Stimulated activated CD4-positive, alpha-beta T cell treated with anti-CD3 and anti-CD28 coated beads, Interleukin-2, amount 100 ng/mL, for 4 hours (primary cell): ENCODE results near the gene PLA2G4D.

Source experiments
- DNase-seq: peaks from one replicate; pipeline ENCODE4 v3.0.0-alpha.2; 2020; ENCODE audit warnings: low read depth

PLA2G4D gene

GRCh38 chr15:42021593-42021992 is 72.8 kb downstream of the PLA2G4D start:
- DNase-seq = no peak

DNA sequence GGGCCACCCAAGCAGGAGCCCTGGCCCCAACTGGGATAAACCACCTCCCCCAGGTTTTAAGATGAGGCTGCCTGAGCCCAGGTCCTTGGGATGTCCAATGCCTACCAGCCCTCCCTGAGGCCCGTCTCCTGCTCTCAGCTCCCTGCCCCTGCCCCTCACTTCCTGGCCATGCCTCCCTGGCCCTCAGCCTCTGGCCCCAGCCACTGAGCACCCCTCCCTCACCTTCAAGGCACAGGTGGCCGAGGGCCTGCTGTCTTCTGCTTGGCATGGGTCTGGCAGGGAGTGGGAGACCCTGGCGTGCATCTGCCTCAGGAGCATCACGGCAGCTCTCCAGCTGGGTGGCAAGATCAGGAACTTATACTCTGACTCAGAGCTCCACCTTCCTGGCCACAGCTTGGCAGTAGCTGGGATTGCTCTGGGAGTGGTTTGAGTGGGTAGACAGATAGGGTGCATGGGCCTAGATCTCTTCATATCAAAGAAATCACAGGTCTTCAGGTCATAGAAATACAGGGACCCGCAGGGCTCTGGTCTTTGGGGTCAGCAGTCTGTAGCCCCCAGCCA is 73.6 kb downstream of the PLA2G4D start, which contains the start of gene PLA2G4E:
TSS of gene PLA2G4E (minus strand) at position 330 of the 561 bp plus-strand sequence. CDS start at position 318, 12 bp downstream.
- no peak for DNase-seq

DNA sequence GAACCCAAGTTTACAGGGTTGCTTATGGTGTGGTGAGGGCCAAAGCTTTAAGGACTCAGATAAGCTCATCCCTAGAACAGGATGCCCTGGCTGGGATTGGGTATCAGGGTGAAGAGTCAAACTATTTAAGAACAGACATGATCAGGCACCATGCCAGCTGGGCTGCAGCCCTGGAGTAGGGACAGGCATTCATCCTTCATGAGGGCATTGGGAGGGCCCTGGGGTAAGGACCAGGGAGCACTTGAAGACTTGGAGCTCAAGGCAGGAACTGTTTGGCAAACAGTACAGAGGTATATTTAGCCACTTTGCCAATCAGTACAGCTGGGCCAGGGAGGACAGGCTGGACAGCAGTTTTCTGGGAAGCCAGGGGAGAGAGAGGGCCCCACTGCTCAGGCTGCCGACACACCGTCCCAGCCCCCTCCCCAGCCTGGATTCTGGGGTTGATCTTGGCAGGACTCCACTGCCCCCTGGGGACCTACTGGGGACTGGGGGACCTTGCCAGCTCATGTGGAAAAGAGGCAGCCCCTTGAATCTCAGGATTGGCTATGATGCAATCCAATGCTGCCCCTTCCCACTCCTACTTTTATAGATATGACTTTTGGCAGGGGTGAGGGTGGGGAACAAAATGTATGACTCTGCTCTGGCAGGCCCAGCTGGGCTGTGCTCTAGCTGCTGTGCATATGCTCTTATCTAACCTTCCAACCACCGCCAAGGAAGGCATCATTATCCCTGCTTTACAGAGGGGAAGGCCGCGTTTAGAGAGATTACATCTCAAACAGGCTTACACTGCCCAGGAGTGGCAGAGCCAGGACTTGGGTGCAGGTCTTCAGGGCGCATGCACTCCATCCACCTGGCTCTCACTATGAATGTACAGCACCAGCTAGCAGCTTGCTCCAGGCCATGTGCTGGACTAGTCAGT is 75.8 kb downstream of the PLA2G4D start:
- no peak for DNase-seq
